Uterus (tissue), 2 donors: ENCODE measurements around the gene CYP4F12.

ENCODE experiments used
- CTCF ChIP-seq, 4 experiments: fragments of 200-600 bp in 2 of 4; fragments of 450-650 bp in 2 of 4; sonication (generic) in 2 of 4; IDR thresholded peaks; one replicate each; pipeline ENCODE4 v1.5.1; 2016 to 2019; ENCODE audit warnings: antibody characterized with exemption in 4 of 4, mild to moderate bottlenecking in 2 of 4, moderate library complexity in 1 of 4
- POLR2A ChIP-seq, 2 donors: fragments of 450-650 bp; IDR thresholded peaks; one replicate each; pipeline ENCODE4 v1.6.1; 2016; ENCODE audit warnings: antibody characterized with exemption in 2 of 2, mild to moderate bottlenecking in 1 of 2, moderate library complexity in 1 of 2

GRCh38 chr19:15671237-15671821 is 1.6 kb upstream of the CYP4F12 start:
- TF ChIP-seq POLR2A (IDR thresholded peaks at IDR 0.05) (no peak), CTCF (IDR thresholded peaks at IDR 0.05) (no peak)
